NCI-H128 (cell line): ENCODE measurements around the gene PMVK.

Experiments used
- DNase-seq: peaks from one replicate; lab custom pipeline; 2025; ENCODE audit not compliant: unreplicated experiment; lab: John Stamatoyannopoulos, UW

PMVK gene

GRCh38 chr1:154883919-154884868 is 52.3 kb downstream of the PMVK start:
- no peak for DNase-seq

- no peak for DNase-seq
Observed at GRCh38 chr1:154881820-154882535, 54.5 kb downstream of the PMVK start.

- no peak for DNase-seq
Observed at GRCh38 chr1:154880671-154881070, 55.8 kb downstream of the PMVK start.

GRCh38 chr1:154879038-154879421 is 57.5 kb downstream of the PMVK start:
- DNase-seq, result no peak

- DNase-seq, result peak; percentile 14
Observed at GRCh38 chr1:154878371-154879037, 58.0 kb downstream of the PMVK start.

- no peak for DNase-seq
Observed at GRCh38 chr1:154877370-154877974, 59.0 kb downstream of the PMVK start.

GRCh38 chr1:154876842-154877369 is 59.6 kb downstream of the PMVK start:
- DNase-seq, result no peak
